Measurements from ENCODE around the gene ZNF175.

Gene ZNF175

GRCh38 chr19:51550848-51551672 is 20.0 kb upstream of the ZNF175 start:
- no peak for DNase-seq

- DNase-seq: peak; percentile 80
These were observed 19.2 kb upstream of the ZNF175 start for GRCh38 chr19:51551673-51552432.

GRCh38 chr19:51552608-51552995 is 18.5 kb upstream of the ZNF175 start:
- DNase-seq: no peak

- peak; percentile 70 for DNase-seq
These were observed 17.9 kb upstream of the ZNF175 start for GRCh38 chr19:51552996-51553725.

- peak; percentile 77 for DNase-seq
These were observed 11.8 kb upstream of the ZNF175 start for GRCh38 chr19:51559240-51559639.

- DNase-seq: no peak
These were observed 10.7 kb upstream of the ZNF175 start for GRCh38 chr19:51560339-51560738.

- peak; percentile 99 for DNase-seq
These were observed 6.3 kb upstream of the ZNF175 start for GRCh38 chr19:51564791-51565190.

- peak; percentile 100 for DNase-seq
These were observed 5.5 kb upstream of the ZNF175 start for GRCh38 chr19:51565583-51565982.

GRCh38 chr19:51566489-51567100 is 4.5 kb upstream of the ZNF175 start:
- DNase-seq: no peak

GRCh38 chr19:51567583-51567982 is 3.5 kb upstream of the ZNF175 start:
- no peak for DNase-seq

- DNase-seq: no peak
These were observed 2.6 kb upstream of the ZNF175 start for GRCh38 chr19:51568456-51568855.

GRCh38 chr19:51571599-51571998 is 516 bp downstream of the ZNF175 start:
- DNase-seq: no peak

- DNase-seq: peak; percentile 76
These were observed 1.3 kb downstream of the ZNF175 start for GRCh38 chr19:51572410-51572809.

GRCh38 chr19:51572908-51573307 is 1.8 kb downstream of the ZNF175 start:
- DNase-seq: no peak

- no peak for DNase-seq
These were observed 2.2 kb downstream of the ZNF175 start for GRCh38 chr19:51573331-51573730.

GRCh38 chr19:51576850-51577249 is 5.8 kb downstream of the ZNF175 start:
- no peak for DNase-seq

GRCh38 chr19:51586103-51586728 is 15.1 kb downstream of the ZNF175 start:
- peak; percentile 95 for DNase-seq

GRCh38 chr19:51586799-51587198 is 15.7 kb downstream of the ZNF175 start:
- DNase-seq: no peak

- no peak for DNase-seq
These were observed 16.4 kb downstream of the ZNF175 start for GRCh38 chr19:51587264-51588191.

- DNase-seq: no peak
These were observed 18.4 kb downstream of the ZNF175 start for GRCh38 chr19:51589511-51589910.

- DNase-seq: no peak
These were observed 19.4 kb downstream of the ZNF175 start for GRCh38 chr19:51590441-51590840.

Data from MV-4-11 (cell line).